Astrocyte of the cerebellum (primary cell): ENCODE results near the gene DYRK1A.

Source experiments
- DNase-seq: peaks from one replicate; pipeline ENCODE4 v3.0.0-alpha.2; 2011; ENCODE audit warnings: low read depth
- H3K4me3 ChIP-seq: 2 replicates; pipeline ENCODE4 v1.5.1; 2011; ENCODE audit warnings: mild to moderate bottlenecking, low read depth, low read length, moderate library complexity
- in situ Hi-C: cut with HindIII; loops from 2 replicates; pipeline ENCODE4 v1.10.0; 2017; ENCODE audit warnings: low sequenced_read_pairs
- TF ChIP-seq, protein P1 (sequence below): IDR thresholded peaks from 2 replicates; pipeline ENCODE4 v1.5.1; 2012; ENCODE audit warnings: low read length, low read depth, moderate library complexity, mild to moderate bottlenecking; ENCODE audit errors: missing control alignments

The DYRK1A gene

DNA sequence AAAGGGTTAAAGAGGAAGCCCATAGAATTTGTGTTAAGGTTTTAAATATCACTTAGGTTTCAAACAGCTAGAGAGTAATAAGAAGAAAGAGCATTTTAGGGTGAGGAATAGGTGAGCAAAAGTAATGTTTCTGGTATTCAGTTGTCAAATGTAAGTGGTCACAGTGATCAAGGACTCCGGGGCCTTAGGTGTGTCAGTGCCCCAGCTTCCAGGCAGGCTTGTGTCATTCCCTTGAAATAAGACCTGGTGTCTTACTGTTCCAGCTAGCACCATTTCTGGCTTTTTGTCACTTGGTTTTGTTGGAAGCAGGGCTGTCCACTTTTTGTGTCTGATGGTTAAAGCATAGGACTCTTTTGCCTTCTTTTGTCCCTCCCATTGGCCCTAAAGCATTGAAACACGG is 69.6 kb downstream of the DYRK1A start:
- no peak overlapping the region for H3K4me3 ChIP-seq
- TF ChIP-seq, protein P1, sequence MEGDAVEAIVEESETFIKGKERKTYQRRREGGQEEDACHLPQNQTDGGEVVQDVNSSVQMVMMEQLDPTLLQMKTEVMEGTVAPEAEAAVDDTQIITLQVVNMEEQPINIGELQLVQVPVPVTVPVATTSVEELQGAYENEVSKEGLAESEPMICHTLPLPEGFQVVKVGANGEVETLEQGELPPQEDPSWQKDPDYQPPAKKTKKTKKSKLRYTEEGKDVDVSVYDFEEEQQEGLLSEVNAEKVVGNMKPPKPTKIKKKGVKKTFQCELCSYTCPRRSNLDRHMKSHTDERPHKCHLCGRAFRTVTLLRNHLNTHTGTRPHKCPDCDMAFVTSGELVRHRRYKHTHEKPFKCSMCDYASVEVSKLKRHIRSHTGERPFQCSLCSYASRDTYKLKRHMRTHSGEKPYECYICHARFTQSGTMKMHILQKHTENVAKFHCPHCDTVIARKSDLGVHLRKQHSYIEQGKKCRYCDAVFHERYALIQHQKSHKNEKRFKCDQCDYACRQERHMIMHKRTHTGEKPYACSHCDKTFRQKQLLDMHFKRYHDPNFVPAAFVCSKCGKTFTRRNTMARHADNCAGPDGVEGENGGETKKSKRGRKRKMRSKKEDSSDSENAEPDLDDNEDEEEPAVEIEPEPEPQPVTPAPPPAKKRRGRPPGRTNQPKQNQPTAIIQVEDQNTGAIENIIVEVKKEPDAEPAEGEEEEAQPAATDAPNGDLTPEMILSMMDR = no peak
- DNase-seq = no peak
- in situ Hi-C loops = no loop called here

DNA sequence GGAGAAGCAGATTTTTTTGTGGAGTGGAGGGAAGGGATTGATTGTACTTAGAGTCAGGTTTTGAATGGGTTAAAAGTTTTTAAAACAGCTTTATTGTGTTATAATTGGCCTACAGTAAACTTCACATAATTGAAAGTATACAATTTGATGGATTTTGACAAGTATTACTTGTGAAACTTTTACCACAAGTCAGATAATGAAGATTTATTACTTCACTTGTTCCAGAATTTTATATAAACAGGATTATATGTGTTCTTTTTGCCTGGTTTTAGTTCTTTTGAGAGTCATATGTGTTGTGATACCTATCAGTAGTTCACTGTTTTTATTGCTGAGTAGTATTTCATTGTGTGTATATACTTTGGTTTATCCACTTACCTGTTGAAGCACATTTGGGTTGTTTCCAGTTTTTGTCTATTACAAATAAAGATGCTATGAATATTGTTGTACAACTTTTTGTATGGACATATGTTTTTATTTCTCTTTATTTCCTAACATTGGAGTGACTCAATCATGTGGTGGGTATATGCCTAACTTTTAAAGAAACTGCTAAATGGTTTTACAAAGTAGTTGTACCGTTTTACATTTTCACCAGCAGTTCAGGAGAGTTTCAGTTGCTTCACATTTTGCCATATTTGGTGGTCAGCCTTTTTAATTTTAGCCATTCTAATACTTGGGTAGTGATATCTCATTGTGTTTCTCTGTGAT is 71.0 kb downstream of the DYRK1A start:
- TF ChIP-seq, protein P1 = no peak
- in situ Hi-C loops = no loop called here
- H3K4me3 ChIP-seq = no peak overlapping the region
- no peak for DNase-seq

DNA sequence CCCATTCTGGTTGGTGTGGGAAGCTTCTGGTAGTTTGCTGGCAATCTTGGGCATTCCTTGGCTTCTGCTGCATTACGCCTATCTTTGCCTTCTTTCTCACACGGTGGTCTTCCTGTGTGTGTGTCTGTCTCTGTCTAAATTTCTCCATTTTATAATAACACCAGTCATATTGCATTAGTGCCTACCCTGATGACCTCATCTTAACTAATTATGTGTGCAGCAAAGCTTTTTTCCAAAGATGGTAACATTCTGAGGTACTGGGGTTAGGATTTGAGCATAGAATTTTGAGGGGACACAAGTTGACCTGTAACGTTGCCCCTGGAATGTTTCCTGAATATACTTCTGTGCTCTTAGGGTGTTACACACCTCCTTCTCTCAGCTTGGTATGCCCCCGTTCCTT is 77.1 kb downstream of the DYRK1A start:
- H3K4me3 ChIP-seq = no peak overlapping the region
- in situ Hi-C loops = no loop called here
- TF ChIP-seq, protein P1 = no peak
- no peak for DNase-seq

DNA sequence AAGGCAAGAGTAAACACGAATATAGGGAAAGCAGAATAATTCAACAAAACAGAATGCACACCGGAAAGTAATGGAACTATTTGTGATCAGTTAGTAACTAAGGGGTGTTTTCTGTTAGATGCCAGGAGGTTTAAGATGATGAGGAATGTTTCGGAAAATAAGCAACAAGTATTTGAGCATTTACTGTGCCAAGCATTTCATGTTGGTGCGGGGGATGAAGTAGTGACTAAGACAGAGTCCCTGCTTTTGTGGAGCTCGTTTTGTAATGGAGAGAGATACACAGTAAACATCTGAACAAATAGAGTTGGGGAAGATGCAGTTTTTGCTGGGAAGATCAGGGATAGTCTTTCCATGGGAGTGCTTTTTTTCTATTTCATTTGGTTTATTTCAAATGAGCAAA is 78.7 kb downstream of the DYRK1A start:
- H3K4me3 ChIP-seq = no peak overlapping the region
- in situ Hi-C loops = no loop called here
- DNase-seq = no peak
- TF ChIP-seq, protein P1 = no peak

DNA sequence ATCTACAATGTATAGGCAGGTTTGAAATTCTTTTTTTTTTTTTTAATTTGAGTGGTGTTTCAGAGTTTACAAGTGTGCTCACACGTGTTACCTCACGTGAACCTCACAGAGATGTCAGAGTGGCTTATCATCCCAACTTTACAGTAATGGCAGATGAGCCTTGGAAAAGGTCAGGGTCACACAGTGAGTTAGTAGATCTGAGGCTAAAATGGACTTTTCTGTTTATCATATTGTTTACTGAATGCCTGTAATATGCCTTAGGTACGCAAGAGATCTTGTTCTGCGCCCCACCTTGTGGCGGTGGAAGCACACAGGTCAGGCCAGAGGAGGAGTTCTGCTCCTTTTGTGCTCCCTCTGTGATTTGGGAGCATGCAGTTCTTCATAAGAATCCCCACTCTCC is 80.0 kb downstream of the DYRK1A start:
- TF ChIP-seq, protein P1 = peak; percentile 3
- in situ Hi-C loops = no loop called here

DNA sequence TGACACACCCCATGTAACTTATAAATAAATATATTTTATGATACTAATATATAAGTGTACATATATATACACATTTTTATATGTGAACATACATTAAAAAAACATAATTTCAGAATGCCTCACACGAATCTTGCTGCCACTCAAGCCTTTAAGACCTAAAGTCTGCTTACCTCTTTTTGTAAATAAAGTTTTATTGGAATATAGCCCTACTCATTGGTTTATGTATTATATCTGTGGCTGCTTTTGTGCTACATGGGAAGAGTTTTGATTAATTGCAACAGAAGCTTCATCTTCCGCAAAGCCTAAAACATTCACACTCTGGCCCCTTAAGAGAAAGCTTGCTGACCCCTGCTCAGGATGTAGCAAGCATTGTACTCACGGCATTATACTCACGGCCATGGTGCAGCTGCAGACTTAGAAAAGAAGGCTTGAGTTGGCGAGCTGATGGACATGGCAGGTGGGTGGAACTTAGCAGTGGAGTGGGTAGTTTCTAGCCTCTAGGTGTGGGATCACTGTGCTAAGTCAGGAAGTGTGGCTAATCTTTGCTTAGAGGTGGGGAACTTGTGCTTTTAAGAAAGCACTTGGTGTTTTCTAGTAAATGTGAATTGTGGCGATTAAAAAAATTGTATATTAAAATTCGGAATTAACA is 80.8 kb downstream of the DYRK1A start:
- in situ Hi-C loops = no loop called here
- H3K4me3 ChIP-seq = no peak overlapping the region
- TF ChIP-seq, protein P1 = no peak
- no peak for DNase-seq

More for the DNA sequence above, 80.0 kb downstream of the DYRK1A start:
- DNase-seq = no peak
- no peak overlapping the region for H3K4me3 ChIP-seq
